Skeletal muscle tissue (tissue), 4 donors: ENCODE data around the gene IFI6. TPM values are rescaled to one million over a fixed set of nuclear protein-coding genes. Genes with fewer than 3 reads are reported as not detected.
A peak's percentile ranks its signal among the peaks of the same experiment; 100 is the strongest.
"Not testable (repeated sequence)": the region's sequence is repeated elsewhere in the genome, so short reads cannot be mapped to it uniquely, and the experiment has no call there.

ENCODE experiments used
- H3K27ac ChIP-seq: one replicate; pipeline ENCODE4 v1.7.0; 2013; ENCODE audit warnings: mild to moderate bottlenecking, low read depth, low read length, inconsistent platforms
- H3K27me3 ChIP-seq, 3 donors: one replicate each; pipeline ENCODE4 v1.7.0; 2013; ENCODE audit warnings: low read length in 3 of 3; ENCODE audit not compliant: control insufficient read depth in 3 of 3, insufficient read depth in 3 of 3
- H3K36me3 ChIP-seq, 3 donors: one replicate each; pipeline ENCODE4 v1.7.0; 2013; ENCODE audit warnings: low read length in 3 of 3; ENCODE audit not compliant: control insufficient read depth in 3 of 3, insufficient read depth in 3 of 3
- H3K4me1 ChIP-seq, 3 donors: one replicate each; pipeline ENCODE4 v1.7.0; 2013; ENCODE audit warnings: low read length in 3 of 3, mild to moderate bottlenecking in 3 of 3; ENCODE audit not compliant: control insufficient read depth in 3 of 3, insufficient read depth in 3 of 3
- H3K4me3 ChIP-seq, 3 donors: one replicate each; pipeline ENCODE4 v1.7.0; 2013; ENCODE audit warnings: low read length in 3 of 3
- H3K9ac ChIP-seq, 3 donors: one replicate each; pipeline ENCODE4 v1.7.0; 2013; ENCODE audit warnings: low read length in 3 of 3, mild to moderate bottlenecking in 3 of 3, moderate library complexity in 2 of 3, low read depth in 1 of 3
- H3K9me3 ChIP-seq, 3 donors: one replicate each; pipeline ENCODE4 v1.7.0; 2013; ENCODE audit warnings: low read length in 3 of 3; ENCODE audit not compliant: control insufficient read depth in 3 of 3
- total RNA-seq: library from RNA; depleted of rRNA; stranded (reverse); fragments of >200 nt; gene quantifications from one replicate; pipeline ENCODE4 v1.2.3, GENCODE V29; 2014
- donor health status: Osteomylitis.

Gene IFI6, protein sequence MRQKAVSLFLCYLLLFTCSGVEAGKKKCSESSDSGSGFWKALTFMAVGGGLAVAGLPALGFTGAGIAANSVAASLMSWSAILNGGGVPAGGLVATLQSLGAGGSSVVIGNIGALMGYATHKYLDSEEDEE
- total RNA-seq = 90.8 TPM

DNA sequence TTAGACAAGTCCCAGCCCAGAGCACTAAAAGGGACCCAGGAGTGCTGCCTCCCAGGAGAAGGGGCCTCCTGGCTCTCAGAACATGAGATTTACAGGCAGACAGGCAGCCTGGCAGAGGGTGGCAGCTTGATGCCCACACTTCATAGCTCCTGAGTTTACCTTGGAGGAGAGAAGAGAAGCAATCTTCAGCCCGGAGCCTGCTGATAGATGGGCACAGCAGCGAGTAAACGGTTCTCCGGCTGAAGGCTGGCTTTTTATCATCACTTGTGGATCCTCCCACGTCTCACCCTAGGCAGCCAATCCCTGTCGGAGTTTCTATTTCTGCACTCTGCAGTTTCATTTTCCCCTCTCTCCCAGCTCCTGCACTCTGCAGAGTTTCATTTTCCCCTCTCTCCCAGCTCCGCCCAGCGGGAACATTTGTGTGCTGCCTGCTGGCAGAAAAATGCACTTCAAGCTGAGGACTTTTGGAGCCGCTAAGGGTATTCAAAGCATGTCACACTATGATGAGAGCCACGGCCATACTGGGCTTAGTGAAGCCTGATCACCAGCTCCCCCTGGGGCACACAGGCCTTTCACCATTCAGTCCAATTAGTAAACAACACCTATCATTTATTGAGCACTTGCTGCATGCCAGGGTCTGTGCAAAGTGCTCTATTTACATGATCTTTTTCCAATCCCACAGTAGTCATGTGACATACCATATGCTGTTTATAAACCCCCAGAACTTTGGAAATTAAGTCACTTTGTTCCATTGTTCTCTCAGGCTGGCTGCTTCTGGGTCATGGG is at the start of gene IFI6:
TSS of gene IFI6 (minus strand) at position 229 of the 786 bp plus-strand sequence. CDS start 2,878 bp downstream, outside the sequence.
- peak within 1 kb of the TSS; percentile 67 for H3K27ac ChIP-seq
- H3K9me3 ChIP-seq = no peaks in the 10 kb centered on the region
- H3K4me1 ChIP-seq = peaks cover 23 to 25% (median 23%) of the 10 kb centered on the region in 3 donors
- H3K27me3 ChIP-seq = no peaks in the 10 kb centered on the region
- H3K36me3 ChIP-seq = no peaks in the 10 kb centered on the region
- H3K4me3 ChIP-seq = peak within 1 kb of the TSS; percentile 69 to 87 (median 76)
- H3K9ac ChIP-seq = peak within 1 kb of the TSS; percentile 48 to 77 (median 63)

DNA sequence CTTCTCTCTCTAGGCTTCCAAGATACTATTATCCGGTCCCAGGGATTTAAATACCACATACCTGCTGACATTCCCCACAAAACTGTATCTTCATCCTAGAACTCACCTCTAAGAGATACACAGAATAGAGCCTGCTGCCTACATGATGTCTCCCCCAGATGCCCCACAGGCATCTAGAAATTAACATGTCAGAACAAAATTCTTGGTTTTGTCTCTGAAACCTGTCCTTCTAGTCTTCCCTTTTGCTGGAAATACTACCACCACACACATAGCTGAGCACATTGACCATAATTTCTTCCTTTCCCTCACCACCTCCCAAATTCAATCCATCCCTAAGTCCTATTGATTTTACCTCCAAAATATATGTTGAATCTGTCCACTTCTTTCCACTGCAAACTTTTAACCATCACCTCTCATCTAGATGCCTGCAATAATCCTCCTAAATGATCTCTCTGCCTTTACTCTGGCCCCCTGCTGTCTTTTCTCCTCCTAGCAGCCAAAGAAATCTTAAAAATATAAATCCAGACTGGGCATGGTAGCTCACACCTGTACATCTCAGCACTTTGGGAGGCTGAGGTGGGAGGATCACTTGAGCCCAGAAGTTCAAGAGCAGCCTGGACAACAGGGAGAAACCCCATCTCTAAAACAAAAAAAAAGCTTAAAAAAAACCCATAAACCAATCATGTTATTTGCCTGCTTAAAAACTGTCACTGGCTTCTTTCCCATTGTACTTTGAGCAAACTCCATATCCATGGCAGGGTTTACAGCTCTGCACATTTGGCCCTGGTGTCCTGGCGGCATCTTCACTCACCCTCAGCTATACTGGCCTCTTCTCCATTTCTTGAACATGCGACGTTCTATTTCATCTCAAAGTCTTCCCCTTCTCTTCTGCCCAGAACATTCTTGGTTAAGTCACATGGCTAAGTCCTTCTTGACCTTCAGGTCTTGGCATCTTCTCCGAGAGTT is 47.6 kb upstream of the IFI6 start:
- Histone ChIP-seq H3K9me3 (peaks cover 0 to 4% (median 3%) of the 10 kb centered on the region in 3 donors), H3K9ac (no peak overlapping the region), H3K27ac (no peak overlapping the region), H3K4me3 (no peak overlapping the region), H3K36me3 (no peaks in the 10 kb centered on the region), H3K4me1 (peaks cover 0 to 2% (median 1%) of the 10 kb centered on the region in 3 donors), H3K27me3 (no peaks in the 10 kb centered on the region)

DNA sequence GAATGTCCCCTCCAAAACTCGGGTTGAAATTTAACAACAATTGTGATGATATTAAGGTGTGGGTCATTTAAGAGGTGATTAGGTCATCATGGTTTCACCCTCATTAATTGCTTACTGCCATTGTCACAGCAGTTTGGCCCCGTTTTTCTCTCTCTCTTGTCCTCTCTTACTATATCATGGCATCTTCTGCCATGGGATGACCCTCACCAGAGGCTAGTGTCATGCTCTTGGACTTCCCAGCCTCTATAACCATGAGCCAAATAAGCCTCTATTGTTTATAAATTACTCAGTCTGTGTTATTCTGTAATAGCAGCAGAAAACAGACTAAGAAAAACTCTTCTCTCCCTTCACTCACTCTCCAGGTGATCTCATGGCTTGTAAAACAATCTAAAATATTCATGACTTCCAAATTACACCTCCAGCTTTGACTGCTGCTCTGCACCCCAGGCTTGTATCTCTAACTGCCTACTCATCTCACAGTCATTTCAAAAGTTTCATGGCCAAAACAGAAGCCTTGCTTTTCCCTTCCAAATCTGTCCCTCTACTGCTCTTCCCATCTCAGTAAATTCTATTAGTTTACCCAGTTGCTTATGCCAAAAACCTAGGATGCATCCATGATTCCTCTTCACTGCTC is 44.4 kb upstream of the IFI6 start:
- Histone ChIP-seq H3K27me3 (peaks cover 0 to 3% (median 0%) of the 10 kb centered on the region in 3 donors), H3K9ac (no peak overlapping the region), H3K36me3 (no peaks in the 10 kb centered on the region), H3K9me3 (peaks cover 0 to 4% (median 3%) of the 10 kb centered on the region in 3 donors), H3K27ac (no peak overlapping the region), H3K4me1 (peaks cover 0 to 2% (median 0%) of the 10 kb centered on the region in 3 donors), H3K4me3 (no peak overlapping the region)

DNA sequence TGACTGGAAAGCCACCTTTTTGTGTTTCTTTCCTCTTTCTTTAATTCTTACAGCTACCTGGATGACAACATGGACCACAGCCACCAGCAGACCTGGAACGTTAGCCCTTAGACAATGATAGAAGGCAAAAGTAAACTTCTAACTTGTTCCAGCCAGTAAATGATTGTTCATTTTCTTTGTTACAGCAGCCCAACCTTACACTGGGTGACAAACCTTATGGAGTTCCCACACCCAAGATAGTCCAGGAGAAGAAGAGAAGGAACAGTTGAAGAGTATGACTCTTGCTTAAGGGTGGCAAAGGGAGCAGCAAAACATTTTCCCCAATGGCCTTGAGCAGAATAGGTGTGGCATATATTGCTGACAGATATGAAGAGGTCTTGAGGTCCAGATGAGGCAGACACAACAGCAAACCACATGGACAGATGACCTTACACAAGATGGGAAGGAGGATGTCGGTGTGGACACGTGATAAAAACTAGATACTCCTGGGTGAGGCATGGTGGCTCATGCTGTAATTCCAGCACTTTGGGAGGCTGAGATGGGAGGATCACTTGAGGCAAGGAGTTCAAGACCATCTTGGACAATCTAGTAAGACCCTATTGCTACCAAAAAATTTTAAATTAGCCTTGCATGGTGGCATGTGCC is 42.0 kb upstream of the IFI6 start:
- H3K9me3 ChIP-seq = peaks cover 0 to 4% (median 3%) of the 10 kb centered on the region in 3 donors
- no peaks in the 10 kb centered on the region for H3K36me3 ChIP-seq
- H3K27ac ChIP-seq = no peak overlapping the region
- H3K4me3 ChIP-seq = no peak overlapping the region
- H3K9ac ChIP-seq = no peak overlapping the region
- no peaks in the 10 kb centered on the region for H3K4me1 ChIP-seq
- peaks cover 0 to 3% (median 0%) of the 10 kb centered on the region in 3 donors for H3K27me3 ChIP-seq

DNA sequence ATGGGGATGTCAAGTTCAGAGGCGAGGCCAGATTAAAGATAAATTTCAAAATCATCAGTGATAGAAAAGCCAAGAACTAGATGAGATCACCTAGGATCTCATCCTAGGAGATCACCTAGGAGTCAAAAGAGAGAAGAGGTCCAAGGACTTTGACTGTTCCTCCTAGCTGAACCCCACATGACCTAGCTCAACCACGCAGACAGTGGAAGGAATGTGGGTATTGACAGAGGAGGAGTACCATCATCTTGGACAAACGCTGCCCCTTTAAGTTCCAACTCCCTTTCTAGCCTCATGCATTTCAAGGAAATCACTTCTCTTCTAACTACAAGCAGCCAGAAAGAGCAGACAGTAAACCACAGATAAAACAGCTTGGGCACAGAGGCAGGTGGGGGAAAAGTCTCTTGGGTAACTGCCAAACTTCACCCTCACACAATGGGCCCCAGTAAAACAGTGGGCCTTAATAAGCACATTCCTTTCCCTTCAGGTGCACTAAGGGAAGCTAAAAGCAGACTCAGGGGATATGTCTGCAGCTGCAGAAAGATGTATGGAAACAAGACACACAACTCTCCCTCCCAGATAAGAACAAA is 41.2 kb upstream of the IFI6 start:
- Histone ChIP-seq H3K36me3 (no peaks in the 10 kb centered on the region), H3K27me3 (peaks cover 0 to 3% (median 0%) of the 10 kb centered on the region in 3 donors), H3K9ac (no peak overlapping the region), H3K27ac (no peak overlapping the region), H3K4me3 (no peak overlapping the region), H3K9me3 (peaks cover 0 to 4% (median 3%) of the 10 kb centered on the region in 3 donors), H3K4me1 (no peaks in the 10 kb centered on the region)

DNA sequence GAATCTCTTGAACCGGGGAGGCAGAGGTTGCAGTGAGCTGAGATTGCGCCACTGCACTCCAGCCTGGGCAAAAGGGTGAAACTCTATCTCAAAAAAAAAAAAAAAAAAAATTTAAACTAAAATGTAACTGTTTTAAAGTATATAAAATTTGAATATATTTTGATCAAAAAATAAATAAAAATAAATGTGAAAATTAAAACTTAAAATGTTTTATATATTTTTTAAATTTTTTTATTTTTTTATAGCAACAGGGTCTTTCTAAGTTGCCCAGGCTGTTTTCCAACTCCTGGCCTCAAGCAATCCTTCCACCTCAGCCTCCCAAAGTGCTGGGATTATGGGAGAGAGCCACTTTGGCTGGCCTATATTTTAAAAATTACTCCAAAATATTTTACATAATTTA is 38.6 kb upstream of the IFI6 start:
- no peaks in the 10 kb centered on the region for H3K36me3 ChIP-seq
- no peaks in the 10 kb centered on the region for H3K9me3 ChIP-seq
- H3K27me3 ChIP-seq = peaks cover 0 to 3% (median 0%) of the 10 kb centered on the region in 3 donors
- no peak overlapping the region for H3K9ac ChIP-seq
- no peak overlapping the region for H3K4me3 ChIP-seq
- H3K27ac ChIP-seq = no peak overlapping the region
- no peaks in the 10 kb centered on the region for H3K4me1 ChIP-seq

DNA sequence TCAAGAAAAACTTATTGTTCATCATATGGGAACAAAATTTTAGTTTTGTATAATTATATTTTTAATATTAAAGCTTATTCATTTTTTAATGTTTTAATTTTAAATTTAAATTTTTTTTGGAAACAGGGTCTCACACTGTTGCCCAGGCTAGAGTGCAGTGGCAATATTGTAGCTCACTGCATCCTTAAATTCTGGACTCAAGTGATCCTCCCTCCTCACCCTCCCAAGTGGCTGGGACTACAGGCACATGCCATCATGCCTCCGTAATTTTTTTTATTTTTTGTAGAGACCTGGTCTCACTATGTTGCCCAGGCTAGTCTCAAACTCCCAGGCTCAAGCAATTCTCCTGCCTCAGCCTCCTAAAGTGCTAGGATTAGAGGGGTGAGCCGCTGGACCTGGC is 33.6 kb upstream of the IFI6 start:
- Histone ChIP-seq H3K9me3 (peaks cover 0 to 2% (median 0%) of the 10 kb centered on the region in 3 donors), H3K36me3 (no peaks in the 10 kb centered on the region), H3K27ac (no peak overlapping the region), H3K9ac (no peak overlapping the region), H3K4me1 (no peaks in the 10 kb centered on the region), H3K27me3 (no peaks in the 10 kb centered on the region), H3K4me3 (no peak overlapping the region)

DNA sequence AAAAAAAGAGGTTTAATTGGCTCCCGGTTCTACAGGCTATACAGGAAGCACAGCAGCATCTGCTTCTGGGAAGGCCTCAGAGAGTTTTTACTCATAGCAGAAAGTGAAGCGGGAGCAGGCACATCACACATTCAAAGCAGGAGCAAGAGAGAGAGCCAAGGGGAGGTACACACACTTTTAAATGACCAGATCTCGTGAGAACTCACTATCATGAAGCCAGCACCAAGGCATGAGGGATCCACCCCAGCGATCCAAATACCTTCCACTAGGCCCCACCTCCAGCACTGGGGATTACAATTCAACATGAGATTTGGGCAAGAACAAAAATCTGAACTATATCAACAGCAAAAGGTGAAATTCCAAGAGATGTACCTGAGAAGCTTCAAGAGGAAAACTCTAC is 33.0 kb upstream of the IFI6 start:
- no peaks in the 10 kb centered on the region for H3K36me3 ChIP-seq
- H3K4me3 ChIP-seq = no peak overlapping the region
- H3K9me3 ChIP-seq = peaks cover 0 to 2% (median 0%) of the 10 kb centered on the region in 3 donors
- H3K27me3 ChIP-seq = no peaks in the 10 kb centered on the region
- H3K4me1 ChIP-seq = no peaks in the 10 kb centered on the region
- no peak overlapping the region for H3K27ac ChIP-seq
- no peak overlapping the region for H3K9ac ChIP-seq

DNA sequence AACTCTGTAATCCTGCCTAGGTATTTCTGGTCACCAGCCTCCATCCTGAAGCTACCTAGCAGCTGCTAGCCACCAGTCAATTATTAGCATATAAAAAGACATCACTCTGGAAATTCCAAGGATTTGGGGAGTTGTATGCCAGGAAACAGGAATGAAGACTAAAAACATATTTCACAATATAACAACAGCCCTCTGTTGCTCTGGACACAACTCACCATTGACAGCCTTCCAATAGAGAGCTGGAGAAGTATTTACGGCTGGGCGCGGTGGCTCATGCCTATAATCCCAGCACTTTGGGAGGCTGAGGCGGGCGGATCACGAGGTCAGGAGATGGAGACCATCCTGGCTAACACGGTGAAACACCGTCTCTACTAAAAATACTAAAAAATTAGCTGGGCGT is 24.8 kb upstream of the IFI6 start:
- not testable (repeated sequence) for H3K9me3 ChIP-seq, H3K4me1 ChIP-seq, H3K9ac ChIP-seq, H3K27ac ChIP-seq, H3K27me3 ChIP-seq, H3K36me3 ChIP-seq, H3K4me3 ChIP-seq
